ENCODE results near the gene ENTPD3. TPM values are rescaled to one million over a fixed set of nuclear protein-coding genes. Genes with fewer than 3 reads are reported as not detected.

The ENTPD3 gene
- total RNA-seq, 1 donor from 2014 or later: not detected

DNA sequence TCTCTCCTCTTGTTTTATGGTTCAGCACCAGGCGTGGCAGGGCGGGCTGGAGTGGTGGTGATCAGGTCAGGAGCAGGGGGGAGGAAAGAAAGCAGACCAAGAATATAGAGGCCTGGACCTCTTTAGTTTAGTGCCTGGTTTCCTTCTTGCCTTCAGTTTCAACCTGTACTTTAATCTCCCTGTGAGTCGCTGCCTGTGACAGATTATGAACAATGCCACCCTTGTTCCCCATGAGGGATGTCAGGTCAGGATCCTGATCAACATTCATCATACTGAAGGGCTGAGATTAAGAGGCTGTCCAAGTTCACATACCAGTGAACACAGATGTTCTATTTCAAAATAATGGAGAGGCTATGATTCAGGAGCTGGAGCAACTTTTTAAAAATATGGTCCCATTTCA, 11.4 kb downstream of the ENTPD3 start:
- TF ChIP-seq, protein P1, sequence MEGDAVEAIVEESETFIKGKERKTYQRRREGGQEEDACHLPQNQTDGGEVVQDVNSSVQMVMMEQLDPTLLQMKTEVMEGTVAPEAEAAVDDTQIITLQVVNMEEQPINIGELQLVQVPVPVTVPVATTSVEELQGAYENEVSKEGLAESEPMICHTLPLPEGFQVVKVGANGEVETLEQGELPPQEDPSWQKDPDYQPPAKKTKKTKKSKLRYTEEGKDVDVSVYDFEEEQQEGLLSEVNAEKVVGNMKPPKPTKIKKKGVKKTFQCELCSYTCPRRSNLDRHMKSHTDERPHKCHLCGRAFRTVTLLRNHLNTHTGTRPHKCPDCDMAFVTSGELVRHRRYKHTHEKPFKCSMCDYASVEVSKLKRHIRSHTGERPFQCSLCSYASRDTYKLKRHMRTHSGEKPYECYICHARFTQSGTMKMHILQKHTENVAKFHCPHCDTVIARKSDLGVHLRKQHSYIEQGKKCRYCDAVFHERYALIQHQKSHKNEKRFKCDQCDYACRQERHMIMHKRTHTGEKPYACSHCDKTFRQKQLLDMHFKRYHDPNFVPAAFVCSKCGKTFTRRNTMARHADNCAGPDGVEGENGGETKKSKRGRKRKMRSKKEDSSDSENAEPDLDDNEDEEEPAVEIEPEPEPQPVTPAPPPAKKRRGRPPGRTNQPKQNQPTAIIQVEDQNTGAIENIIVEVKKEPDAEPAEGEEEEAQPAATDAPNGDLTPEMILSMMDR (IDR thresholded peaks at IDR 0.05): no peak
- H3K27me3 Mint-ChIP-seq: no peaks in the 10 kb centered on the region
- DNase-seq (no peak), ATAC-seq (ENCODE audit: low read depth) (no peak)
- ChIA-PET CTCF (interaction anchor here (0.6 kb wide), 1 partner anchor 38 kb away, joined by 3 read pairs; no protein-coding TSS in a partner anchor), POLR2A (no interaction called here)
- no peaks in the 10 kb centered on the region for H3K36me3 Mint-ChIP-seq (ENCODE audit: low read depth)
- no peaks in the 10 kb centered on the region for H3K9me3 Mint-ChIP-seq
- H3K4me1 Mint-ChIP-seq: no peaks in the 10 kb centered on the region
- intact Hi-C loops (cut with micrococcal nuclease): no loop called here
- H3K27ac Mint-ChIP-seq: no peak overlapping the region
- H3K4me3 Mint-ChIP-seq: no peak overlapping the region

DNA sequence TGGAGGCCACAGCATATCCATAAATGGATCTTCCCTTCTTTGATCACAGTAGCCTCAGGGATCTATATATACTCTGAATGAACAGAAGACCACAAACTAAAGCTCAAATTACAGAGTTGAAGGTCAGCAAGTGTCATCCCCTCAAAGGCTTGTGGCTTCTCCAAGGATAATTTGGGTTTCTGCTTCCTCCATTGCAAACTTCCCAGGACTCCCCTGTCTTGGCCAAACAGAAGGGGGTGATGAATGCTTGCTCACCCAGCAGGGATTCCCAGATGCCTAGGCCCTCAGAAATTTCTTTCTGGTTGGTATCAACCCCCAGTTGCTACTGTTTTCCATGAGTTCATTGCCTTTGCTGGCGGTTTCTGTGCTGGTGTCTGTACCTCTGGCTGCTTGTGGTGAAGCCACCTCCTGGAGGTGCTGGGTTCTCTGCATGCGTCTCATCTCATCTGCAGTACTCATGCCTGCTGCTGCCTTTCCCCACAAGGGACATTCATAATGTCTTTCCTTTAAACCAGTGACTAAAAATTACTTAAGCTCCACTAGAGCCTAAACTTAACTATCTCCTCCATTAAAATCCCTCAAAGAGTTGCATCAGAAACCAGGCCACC, 17.7 kb downstream of the ENTPD3 start:
- intact Hi-C loops (cut with micrococcal nuclease): no loop called here
- Mint-ChIP-seq H3K27me3 (no peaks in the 10 kb centered on the region), H3K4me3 (no peak overlapping the region), H3K4me1 (no peaks in the 10 kb centered on the region), H3K9me3 (no peaks in the 10 kb centered on the region), H3K27ac (no peak overlapping the region), H3K36me3 (ENCODE audit: low read depth) (no peaks in the 10 kb centered on the region)
- ChIA-PET CTCF (no interaction called here), POLR2A (no interaction called here)
- DNase-seq (no peak), ATAC-seq (ENCODE audit: low read depth) (no peak)
- TF ChIP-seq, protein P1 (IDR thresholded peaks at IDR 0.05): no peak

DNA sequence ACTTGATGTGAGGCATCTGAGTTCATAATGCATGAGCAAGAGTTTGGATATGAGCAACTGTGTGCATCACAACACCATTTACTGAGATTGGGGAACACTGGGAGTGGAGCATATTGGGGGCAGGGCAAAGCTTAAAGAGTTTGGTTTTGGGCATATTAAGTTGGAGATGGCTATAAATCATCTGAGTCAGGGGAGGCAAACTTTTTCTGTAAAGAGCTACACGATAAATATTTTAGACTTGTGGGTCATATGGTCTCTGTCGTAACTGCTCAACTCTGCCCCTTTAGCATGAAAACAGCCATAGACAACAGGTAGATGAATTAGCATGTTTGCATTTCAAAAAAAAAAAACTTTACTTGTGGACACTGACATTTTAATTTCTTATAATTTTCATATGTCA, 20.0 kb downstream of the ENTPD3 start:
- no peaks in the 10 kb centered on the region for H3K9me3 Mint-ChIP-seq
- H3K4me3 Mint-ChIP-seq: no peak overlapping the region
- H3K36me3 Mint-ChIP-seq (ENCODE audit: low read depth): no peaks in the 10 kb centered on the region
- ATAC-seq (ENCODE audit: low read depth) (no peak), DNase-seq (no peak)
- ChIA-PET POLR2A (no interaction called here), CTCF (no interaction called here)
- H3K27me3 Mint-ChIP-seq: no peaks in the 10 kb centered on the region
- no peak overlapping the region for H3K27ac Mint-ChIP-seq
- no peaks in the 10 kb centered on the region for H3K4me1 Mint-ChIP-seq
- intact Hi-C loops (cut with micrococcal nuclease): no loop called here
- TF ChIP-seq, protein P1 (IDR thresholded peaks at IDR 0.05): no peak

DNA sequence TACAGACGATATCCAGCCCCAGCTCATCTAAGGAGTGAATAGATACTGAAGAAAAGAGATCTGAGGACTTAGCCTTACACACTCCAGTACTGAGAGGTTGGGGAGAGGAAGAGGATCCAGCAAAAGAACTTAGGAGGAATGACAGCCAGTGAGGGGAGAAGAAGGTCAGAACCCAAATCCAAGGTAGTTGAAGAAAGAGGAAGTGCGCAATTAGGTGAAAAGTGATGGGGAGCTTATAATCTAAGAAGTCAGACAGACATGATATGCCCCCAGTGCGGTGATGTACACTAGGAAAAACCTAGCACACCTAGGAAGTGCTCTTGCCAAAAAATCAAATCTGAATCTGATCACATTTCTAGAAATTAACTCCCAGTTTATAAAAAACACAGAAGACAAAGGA, 20.6 kb downstream of the ENTPD3 start:
- H3K27ac Mint-ChIP-seq: no peak overlapping the region
- DNase-seq (no peak), ATAC-seq (ENCODE audit: low read depth) (no peak)
- CTCF ChIA-PET: no interaction called here
- H3K4me3 Mint-ChIP-seq: no peak overlapping the region
- H3K4me1 Mint-ChIP-seq: no peaks in the 10 kb centered on the region
- H3K9me3 Mint-ChIP-seq: no peaks in the 10 kb centered on the region
- TF ChIP-seq, protein P1 (IDR thresholded peaks at IDR 0.05): no peak
- H3K36me3 Mint-ChIP-seq (ENCODE audit: low read depth): no peaks in the 10 kb centered on the region
- intact Hi-C loops (cut with micrococcal nuclease): no loop called here
- POLR2A ChIA-PET: no interaction called here
- H3K27me3 Mint-ChIP-seq: no peaks in the 10 kb centered on the region

DNA sequence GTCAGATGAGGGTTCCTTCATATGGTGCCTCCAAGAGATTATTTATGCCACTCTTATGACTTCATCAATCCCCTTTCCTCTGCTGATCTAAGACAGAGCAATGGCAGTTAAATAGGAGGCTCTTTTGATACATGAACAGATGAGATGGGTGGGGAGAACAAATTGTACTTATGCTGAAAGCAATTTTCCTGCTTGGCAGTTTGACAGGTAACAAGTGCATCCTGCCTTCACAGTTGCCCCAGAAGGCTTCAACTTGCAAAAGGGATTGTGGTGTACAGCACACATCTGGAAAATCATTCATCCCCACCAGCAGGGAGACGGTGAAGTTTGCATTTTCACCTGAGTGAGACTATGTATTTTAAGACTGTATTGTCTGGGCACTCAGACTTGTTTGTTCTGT, 27.3 kb downstream of the ENTPD3 start:
- Mint-ChIP-seq H3K36me3 (ENCODE audit: low read depth) (no peaks in the 10 kb centered on the region), H3K4me1 (no peaks in the 10 kb centered on the region), H3K27me3 (peaks cover 15% of the 10 kb centered on the region), H3K4me3 (no peak overlapping the region), H3K27ac (no peak overlapping the region), H3K9me3 (no peaks in the 10 kb centered on the region)
- no peak for ATAC-seq (ENCODE audit: low read depth)
- POLR2A ChIA-PET: no interaction called here
- CTCF ChIA-PET: no interaction called here
- DNase-seq: no peak
- intact Hi-C loops (cut with micrococcal nuclease): no loop called here
- TF ChIP-seq, protein P1 (IDR thresholded peaks at IDR 0.05): no peak
